GM18951 (cell line): Measurements from ENCODE around the gene MYH15.

Experiments used
- POLR2A ChIP-seq: IDR thresholded peaks from 4 replicates; pipeline ENCODE4 v1.6.1; 2011; ENCODE audit warnings: mild to moderate bottlenecking; ENCODE audit not compliant: insufficient read length, insufficient read depth; ENCODE audit errors: extremely low read depth
- in situ Hi-C: fragments of 300-500 bp; cut with MboI; formaldehyde crosslinking; loops from one replicate; pipeline ENCODE4 v1.12.0; 2022; ENCODE audit warnings: low sequenced_read_pairs, mixed read lengths, inconsistent platforms; ENCODE audit not compliant: unreplicated experiment

MYH15 gene

DNA sequence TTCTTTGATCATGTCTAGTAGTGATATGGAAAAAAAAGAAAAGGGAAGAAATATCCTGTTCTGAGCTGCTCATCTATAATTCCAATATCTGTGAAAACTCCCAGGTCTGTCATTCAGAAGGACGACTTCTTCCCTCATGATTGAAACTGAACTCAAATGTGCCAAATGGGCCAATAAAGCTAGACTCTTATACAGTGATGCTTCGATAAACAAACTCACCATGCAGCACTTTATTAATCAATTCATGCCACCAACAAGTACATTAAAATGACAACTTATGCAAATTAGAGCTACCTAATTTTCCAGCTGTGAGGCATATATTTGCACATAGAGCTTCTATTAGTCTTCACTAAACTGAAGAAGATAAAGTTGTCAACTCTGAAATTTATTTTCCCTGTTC is 15.6 kb upstream of the MYH15 start:
- no peak for TF ChIP-seq POLR2A
- in situ Hi-C loops: no loop called here

DNA sequence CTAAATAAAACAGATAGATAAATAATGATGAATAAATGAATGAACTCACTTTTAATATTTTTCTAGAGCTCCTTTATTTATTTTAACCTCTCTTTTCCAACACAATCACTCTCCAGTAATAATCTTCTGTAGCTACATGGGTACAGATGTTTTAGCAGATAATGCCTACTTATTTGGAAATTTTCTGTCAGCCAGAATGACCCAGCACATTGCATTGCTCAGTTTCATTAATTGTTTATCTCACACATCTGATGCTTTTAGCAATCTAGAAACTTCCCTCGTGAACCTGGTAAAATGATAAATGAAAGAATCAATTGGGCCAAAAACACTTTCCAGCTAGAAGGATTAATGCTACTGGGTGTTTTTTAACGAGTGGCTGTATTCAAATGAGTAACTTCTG is 14.9 kb upstream of the MYH15 start:
- in situ Hi-C loops: no loop called here
- TF ChIP-seq POLR2A: no peak

DNA sequence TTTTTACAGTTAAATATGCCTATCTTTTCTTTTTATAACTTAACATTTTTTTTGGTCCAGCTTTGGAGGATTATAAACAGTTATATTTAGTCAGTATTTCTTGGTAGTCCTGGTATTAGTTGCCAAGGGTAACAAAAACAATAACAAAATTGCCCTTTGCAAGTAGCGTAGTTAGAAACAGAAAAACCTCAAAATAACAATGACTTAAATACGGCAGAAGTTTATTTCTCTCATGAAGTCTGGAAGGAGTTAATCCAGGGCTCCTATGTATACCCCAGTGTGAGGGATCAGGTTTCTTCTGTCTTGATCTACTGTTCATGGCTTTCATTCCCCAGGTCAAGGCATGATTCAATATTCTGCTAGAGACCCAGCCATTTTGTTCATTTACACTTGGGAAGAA is 14.1 kb upstream of the MYH15 start:
- TF ChIP-seq POLR2A: no peak
- in situ Hi-C loops: no loop called here

DNA sequence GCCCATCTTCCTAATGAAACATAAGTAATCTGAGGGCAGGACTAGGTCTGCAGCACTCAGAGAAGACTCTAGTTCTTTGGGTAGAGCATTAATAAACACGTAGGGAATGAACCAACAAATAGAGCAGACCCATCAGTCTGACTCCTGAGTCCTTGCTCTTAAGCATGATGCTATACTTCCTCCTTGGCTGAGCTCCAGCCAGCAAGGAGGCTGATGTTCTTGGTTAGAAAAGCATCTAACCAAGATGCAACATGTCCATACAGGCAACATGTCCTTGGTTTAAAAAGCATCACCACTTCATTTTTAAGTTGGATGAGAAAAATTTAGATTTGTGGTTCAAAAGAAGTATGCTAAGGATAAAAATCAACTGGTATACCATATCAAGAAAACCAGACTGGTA is 8.5 kb upstream of the MYH15 start:
- in situ Hi-C loops: no loop called here
- no peak for TF ChIP-seq POLR2A

DNA sequence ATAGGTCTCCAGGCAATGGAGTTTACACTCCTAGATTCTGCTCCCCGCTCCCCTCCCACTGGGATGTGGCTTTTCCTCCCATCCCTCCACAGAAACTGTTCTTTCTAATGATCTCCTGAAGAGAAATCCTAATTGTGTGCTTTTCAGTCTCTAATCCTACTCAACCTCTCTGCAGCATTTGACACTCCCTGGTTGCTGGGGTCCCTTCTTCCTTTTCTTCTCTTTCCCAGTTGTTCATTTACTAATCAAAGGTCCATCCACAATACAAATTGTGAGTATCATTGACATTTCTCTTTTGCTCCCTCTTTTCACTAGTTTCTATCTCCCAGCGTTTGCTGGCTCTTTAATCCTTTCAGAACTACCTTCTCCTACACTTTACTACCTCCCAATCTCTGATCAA is 6.5 kb upstream of the MYH15 start:
- TF ChIP-seq POLR2A: no peak
- in situ Hi-C loops: no loop called here

DNA sequence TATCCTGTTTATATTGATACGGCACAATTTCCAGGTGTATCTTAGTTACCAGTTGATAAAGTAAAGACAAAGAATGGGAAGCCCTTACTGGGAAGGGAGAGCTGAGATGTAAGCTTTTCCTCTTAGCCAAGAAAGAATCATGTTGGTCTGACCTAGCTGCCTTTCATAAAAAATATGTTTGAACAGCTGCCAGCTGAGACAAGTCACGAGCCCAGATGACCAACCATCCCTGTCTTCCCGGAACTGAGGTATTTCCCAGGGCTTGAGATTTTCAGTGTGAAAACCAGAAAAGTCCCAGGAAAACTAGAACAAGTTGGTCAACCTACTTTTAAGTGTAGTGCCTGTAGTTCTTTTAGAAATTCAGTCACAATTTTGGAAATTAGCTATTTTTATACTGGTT is 3.6 kb upstream of the MYH15 start:
- TF ChIP-seq POLR2A: no peak
- in situ Hi-C loops: no loop called here

DNA sequence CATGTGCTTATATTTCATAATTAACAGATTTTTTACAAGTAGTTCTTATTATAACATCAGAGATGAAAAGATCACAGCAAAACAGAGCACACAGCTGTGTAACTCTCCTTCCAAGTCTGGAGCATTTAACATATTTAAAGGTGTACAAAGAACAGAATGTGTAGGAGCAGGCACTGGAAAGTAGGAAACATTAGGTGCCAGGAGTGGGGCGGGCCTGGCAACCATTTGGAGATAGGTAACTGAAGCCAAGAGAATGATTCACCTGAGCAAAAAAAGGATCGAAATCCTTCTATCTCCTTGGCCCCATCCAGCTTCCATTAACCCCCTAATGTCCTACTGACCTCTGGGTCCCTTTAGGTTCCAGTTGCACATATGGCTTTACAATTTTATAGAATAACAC is 2.3 kb upstream of the MYH15 start:
- no peak for TF ChIP-seq POLR2A
- in situ Hi-C loops: no loop called here

DNA sequence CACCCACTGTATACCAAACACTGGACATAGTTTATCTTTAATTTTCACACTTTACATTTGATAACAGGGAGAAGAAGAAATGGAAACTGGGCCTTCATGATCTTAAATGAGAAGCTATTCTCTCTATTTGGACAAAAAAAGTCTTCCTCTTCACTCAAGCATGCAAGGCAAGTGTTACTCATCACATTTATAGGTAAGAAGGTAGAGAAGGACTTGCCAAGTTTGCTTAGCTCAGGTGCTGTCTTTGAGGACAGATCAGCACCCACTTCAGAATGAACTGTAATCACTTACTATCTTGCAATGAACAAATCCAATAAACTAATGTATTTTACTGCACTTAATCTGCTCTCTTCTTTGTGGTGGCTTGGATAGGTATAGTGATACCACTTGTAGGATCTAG is 1.1 kb upstream of the MYH15 start:
- in situ Hi-C loops: no loop called here
- TF ChIP-seq POLR2A: no peak

DNA sequence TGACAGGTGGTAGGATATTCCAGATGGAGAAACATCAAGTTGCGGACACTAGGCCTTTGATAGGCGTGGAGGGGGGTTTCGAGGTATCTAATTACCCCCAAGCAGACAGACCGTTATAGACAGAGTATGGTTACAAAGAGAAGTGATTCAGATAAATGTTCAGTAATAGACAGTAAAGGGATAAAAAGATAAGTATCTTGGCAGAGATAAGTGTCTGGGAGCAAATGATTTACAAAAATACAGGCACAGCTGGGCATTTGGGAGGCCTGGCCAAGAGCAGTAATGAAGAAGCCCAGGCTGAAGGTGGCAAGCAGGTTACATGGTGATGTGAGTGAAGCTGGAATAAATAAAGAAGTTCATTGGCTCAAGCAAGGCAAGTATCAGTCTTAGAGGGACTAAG is 659 bp upstream of the MYH15 start:
- TF ChIP-seq POLR2A: no peak
- in situ Hi-C loops: no loop called here

DNA sequence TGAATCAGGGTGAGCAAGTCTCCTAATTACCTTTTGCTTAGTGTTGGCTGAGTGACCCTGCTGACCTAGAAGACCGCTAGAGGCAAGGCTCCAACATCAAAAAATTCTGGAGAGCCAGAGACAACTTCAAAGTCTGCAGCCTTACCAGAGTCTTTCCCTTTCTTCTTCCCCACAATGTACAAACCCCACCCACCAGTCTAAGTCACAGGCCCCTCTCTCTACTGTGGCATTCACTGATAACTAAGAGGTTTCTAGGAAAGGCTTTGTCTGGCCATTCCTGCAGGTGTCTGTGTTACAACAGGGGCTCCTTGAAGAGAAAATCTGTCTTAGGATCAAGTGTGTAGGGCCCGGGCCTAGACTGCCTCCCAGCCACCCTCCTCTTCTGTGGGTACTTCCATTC is 525 bp downstream of the MYH15 start:
- in situ Hi-C loops: loop anchor here (10.0 kb wide), 1 partner anchor 405 kb away; no protein-coding TSS in a partner anchor
- TF ChIP-seq POLR2A: no peak

DNA sequence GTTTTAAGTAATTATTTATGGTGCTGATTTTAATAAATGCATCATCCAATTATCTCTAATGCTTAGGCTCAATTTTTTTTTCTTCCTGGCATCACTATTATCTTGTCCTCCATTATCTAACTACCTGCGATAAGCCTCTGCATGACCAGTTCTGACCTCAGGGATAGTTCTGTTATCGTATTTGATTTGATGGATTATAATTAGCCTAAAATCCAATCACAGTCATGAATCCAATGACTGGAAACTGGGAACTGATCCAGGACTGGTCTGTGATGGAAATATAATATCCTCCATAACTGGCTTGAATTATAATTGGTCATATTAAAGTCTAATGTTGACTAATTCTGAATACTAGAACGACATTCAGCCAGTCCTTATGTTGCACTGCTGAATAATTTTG is 1.1 kb downstream of the MYH15 start:
- TF ChIP-seq POLR2A: no peak
- in situ Hi-C loops: loop anchor here (10.0 kb wide), 1 partner anchor 406 kb away; no protein-coding TSS in a partner anchor

DNA sequence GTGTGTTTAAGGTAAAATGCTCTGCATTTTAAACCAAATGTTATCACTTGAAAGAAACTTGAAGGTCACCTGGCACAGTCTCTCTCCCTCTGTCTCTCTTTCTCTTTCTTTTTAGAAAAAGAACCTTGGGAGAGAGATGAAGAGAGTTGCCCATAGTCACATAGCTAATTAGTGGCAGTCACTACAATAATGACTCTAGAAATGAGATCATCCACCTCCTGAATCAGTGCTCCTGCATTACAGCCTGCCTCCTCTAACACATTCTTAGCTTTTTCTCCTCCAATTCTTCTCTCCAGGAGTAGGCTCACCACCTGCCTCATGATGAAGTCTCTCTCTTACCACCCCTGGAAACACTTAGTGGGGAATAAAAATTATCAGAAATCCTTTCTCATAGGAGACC is 2.5 kb downstream of the MYH15 start:
- TF ChIP-seq POLR2A: no peak
- in situ Hi-C loops: loop anchor here (10.0 kb wide), 1 partner anchor 407 kb away; no protein-coding TSS in a partner anchor

DNA sequence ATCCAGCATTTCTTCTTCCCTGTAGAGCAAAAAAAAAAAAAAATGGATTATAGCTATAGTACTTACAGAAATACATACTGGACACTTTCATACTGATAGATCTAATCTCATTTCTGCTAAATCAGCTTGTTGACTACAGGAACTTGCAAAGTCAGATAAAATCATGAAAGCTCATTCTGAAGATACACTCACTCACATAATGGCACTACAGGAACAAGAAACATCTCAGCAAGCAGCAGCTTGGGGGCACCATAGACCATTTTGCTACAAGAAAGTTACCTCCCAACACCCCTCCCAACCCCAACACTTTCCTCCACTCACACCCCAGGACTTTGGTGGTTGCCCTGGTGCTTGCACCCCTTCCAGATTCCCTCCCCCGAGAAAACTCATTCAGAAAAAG is 4.6 kb downstream of the MYH15 start:
- in situ Hi-C loops: loop anchor here (10.0 kb wide), 1 partner anchor 409 kb away; no protein-coding TSS in a partner anchor
- TF ChIP-seq POLR2A: no peak

DNA sequence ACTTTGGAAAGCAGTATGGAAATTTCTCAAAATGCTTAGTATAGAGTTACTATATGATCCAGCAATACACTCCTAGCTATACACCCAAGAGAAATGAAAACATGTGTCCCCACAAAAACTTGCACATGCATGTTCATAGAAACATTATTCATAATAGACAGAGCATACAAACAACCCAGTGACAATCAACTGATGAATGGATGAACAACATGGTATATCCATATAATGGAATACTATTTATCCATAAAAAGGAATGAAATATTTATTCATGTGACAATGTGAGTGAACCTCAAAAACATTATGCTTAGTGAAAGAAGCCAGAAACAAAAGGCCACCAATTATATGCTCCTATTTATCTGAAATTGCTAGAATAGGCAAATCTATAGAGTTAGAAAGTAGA is 6.7 kb downstream of the MYH15 start:
- TF ChIP-seq POLR2A: no peak
- in situ Hi-C loops: loop anchor here (10.0 kb wide), 1 partner anchor 411 kb away; no protein-coding TSS in a partner anchor

DNA sequence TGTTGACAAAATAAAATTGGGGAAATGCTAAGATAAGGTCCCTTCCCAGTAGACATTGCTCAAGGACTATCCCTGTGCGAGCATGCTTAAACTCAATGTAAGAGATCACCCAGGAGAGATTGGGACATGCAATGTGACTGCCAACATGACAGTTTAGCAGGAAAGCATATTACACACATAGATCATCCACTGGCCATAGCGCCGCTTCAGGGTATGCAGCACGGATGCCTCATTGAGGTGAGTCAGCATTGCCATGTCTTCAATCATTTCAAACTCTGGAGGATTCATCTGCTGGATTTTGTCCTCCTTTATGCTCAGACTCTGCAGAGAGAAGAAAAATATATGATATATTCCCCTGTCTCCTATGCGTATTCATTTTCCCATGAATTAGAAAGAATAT is 8.9 kb downstream of the MYH15 start:
- TF ChIP-seq POLR2A: no peak
- in situ Hi-C loops: loop anchor here (10.0 kb wide), 1 partner anchor 413 kb away; no protein-coding TSS in a partner anchor

DNA sequence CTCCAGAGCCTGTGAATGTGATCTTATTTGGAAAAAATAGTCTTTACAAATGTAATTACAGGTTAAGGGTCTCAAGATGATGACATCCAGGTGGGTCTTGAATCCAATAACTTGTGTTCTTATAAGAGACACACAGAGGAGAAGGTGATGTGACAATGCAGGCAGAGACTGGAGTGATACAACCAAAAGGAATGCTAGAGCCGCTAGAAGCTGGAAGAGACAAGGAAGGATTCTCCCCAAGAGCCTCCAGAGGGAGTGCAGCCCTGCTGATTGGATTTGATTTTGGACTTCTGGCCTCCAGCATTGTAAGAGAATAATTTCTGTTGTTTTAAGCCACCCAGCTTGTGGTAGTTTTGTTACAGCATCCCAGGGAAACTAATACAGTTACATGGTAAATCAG is 9.7 kb downstream of the MYH15 start:
- in situ Hi-C loops: loop anchor here (10.0 kb wide), 1 partner anchor 414 kb away; no protein-coding TSS in a partner anchor
- TF ChIP-seq POLR2A: no peak

DNA sequence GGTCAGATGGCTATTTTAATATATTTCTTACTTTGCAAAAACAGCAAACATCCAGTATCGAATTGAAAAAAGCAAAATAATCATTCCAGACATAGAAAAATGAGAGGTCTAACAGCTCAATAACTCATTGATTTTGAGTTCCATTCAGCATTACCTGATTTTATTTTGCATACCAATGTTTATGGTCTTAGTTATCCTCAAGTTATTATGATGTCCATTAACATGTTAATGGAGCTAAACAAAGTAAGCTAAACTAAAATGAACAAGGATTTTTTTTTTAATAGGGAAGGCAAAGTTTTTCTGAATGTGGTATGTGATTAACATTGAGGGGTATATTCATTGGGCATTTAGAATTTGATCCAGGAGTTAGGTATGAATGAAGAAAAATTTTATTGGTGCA is 13.1 kb downstream of the MYH15 start:
- no peak for TF ChIP-seq POLR2A
- in situ Hi-C loops: no loop called here
